ACC112 (cell line): ENCODE results near the gene BIN1.
A peak's percentile ranks its signal among the peaks of the same experiment; 100 is the strongest.

Source experiments
- H2AFZ ChIP-seq: fragments of 200-600 bp; sonication (generic); one replicate; pipeline ENCODE4 v1.6.0; 2017; ENCODE audit warnings: antibody characterized with exemption, low read length; ENCODE audit not compliant: unreplicated experiment
- H3K27ac ChIP-seq: fragments of 200-600 bp; sonication (generic); 2 replicates; pipeline ENCODE4 v1.5.1; 2014; ENCODE audit warnings: low read depth, mild to moderate bottlenecking, antibody characterized with exemption, low read length, moderate library complexity
- H3K27me3 ChIP-seq: fragments of 200-600 bp; sonication (generic); 2 replicates; pipeline ENCODE4 v1.6.1; 2014; ENCODE audit warnings: mild to moderate bottlenecking, antibody characterized with exemption, low read length, moderate library complexity, mixed read lengths; ENCODE audit not compliant: insufficient read depth
- H3K36me3 ChIP-seq: fragments of 200-600 bp; sonication (generic); 2 replicates; pipeline ENCODE4 v1.6.1; 2016; ENCODE audit warnings: mild to moderate bottlenecking, antibody characterized with exemption, low read length, moderate library complexity, mixed read lengths; ENCODE audit not compliant: insufficient read depth
- H3K4me1 ChIP-seq: fragments of 200-600 bp; sonication (generic); one replicate; pipeline ENCODE4 v1.6.1; 2016; ENCODE audit warnings: low read length, mixed read lengths; ENCODE audit not compliant: insufficient read depth, unreplicated experiment, control insufficient read depth
- H3K4me3 ChIP-seq: fragments of 200-600 bp; sonication (generic); 2 replicates; pipeline ENCODE4 v1.5.1; 2014; ENCODE audit warnings: mild to moderate bottlenecking, low read depth, low read length
- H3K79me2 ChIP-seq: fragments of 200-600 bp; sonication (generic); one replicate; pipeline ENCODE4 v1.6.0; 2016; ENCODE audit warnings: low read length; ENCODE audit not compliant: control insufficient read depth, unreplicated experiment, insufficient read depth

Gene BIN1

GRCh38 chr2:127065299-127065939 is 41.5 kb downstream of the BIN1 start:
- 0 out of 2 replicates have a peak, but pooled peaks cover 4% of the 10 kb centered on the region for H3K36me3 ChIP-seq
- peaks cover 6% of the 10 kb centered on the region for H3K79me2 ChIP-seq
- peaks cover 42% of the 10 kb centered on the region for H3K4me1 ChIP-seq
- H3K4me3 ChIP-seq = no peak overlapping the region
- peak overlapping the region; percentile 79 for H3K27ac ChIP-seq
- no peaks in the 10 kb centered on the region for H3K27me3 ChIP-seq
- no peak overlapping the region for H2AFZ ChIP-seq

- peaks cover 42% of the 10 kb centered on the region for H3K4me1 ChIP-seq
- no peak overlapping the region for H2AFZ ChIP-seq
- H3K79me2 ChIP-seq = peaks cover 6% of the 10 kb centered on the region
- 0 out of 2 replicates have a peak, but pooled peaks cover 4% of the 10 kb centered on the region for H3K36me3 ChIP-seq
- H3K27me3 ChIP-seq = no peaks in the 10 kb centered on the region
- H3K27ac ChIP-seq = peak overlapping the region; percentile 79
- no peak overlapping the region for H3K4me3 ChIP-seq
These were observed 42.2 kb downstream of the BIN1 start for GRCh38 chr2:127064642-127065250.

GRCh38 chr2:127063701-127064590 is 43.0 kb downstream of the BIN1 start:
- peaks cover 6% of the 10 kb centered on the region for H3K79me2 ChIP-seq
- no peak overlapping the region for H2AFZ ChIP-seq
- H3K4me1 ChIP-seq = peaks cover 42% of the 10 kb centered on the region
- 0 out of 2 replicates have a peak, but pooled peaks cover 4% of the 10 kb centered on the region for H3K36me3 ChIP-seq
- H3K27ac ChIP-seq = peak overlapping the region; percentile 79
- H3K27me3 ChIP-seq = no peaks in the 10 kb centered on the region
- H3K4me3 ChIP-seq = no peak overlapping the region

- H2AFZ ChIP-seq = no peak overlapping the region
- H3K36me3 ChIP-seq = 0 out of 2 replicates have a peak, but pooled peaks cover 4% of the 10 kb centered on the region
- H3K27me3 ChIP-seq = no peaks in the 10 kb centered on the region
- H3K4me3 ChIP-seq = no peak overlapping the region
- H3K79me2 ChIP-seq = peaks cover 6% of the 10 kb centered on the region
- no peak overlapping the region for H3K27ac ChIP-seq
- H3K4me1 ChIP-seq = peaks cover 30% of the 10 kb centered on the region
These were observed 45.3 kb downstream of the BIN1 start for GRCh38 chr2:127061375-127062273.

- H2AFZ ChIP-seq = no peak overlapping the region
- no peak overlapping the region for H3K27ac ChIP-seq
- peaks cover 2% of the 10 kb centered on the region for H3K79me2 ChIP-seq
- no peak overlapping the region for H3K4me3 ChIP-seq
- 0 out of 2 replicates have a peak, but pooled peaks cover 4% of the 10 kb centered on the region for H3K36me3 ChIP-seq
- H3K27me3 ChIP-seq = no peaks in the 10 kb centered on the region
- peaks cover 17% of the 10 kb centered on the region for H3K4me1 ChIP-seq
These were observed 46.5 kb downstream of the BIN1 start for GRCh38 chr2:127060264-127060945.

GRCh38 chr2:127059559-127059958 is 47.4 kb downstream of the BIN1 start:
- Histone ChIP-seq H3K27ac (no peak overlapping the region), H3K36me3 (0 out of 2 replicates have a peak, but pooled peaks cover 4% of the 10 kb centered on the region)

GRCh38 chr2:127058954-127059252 is 48.1 kb downstream of the BIN1 start:
- Histone ChIP-seq H3K79me2 (no peaks in the 10 kb centered on the region), H3K4me1 (peaks cover 4% of the 10 kb centered on the region), H3K27ac (no peak overlapping the region), H3K36me3 (0 out of 2 replicates have a peak, but pooled peaks cover 4% of the 10 kb centered on the region), H3K27me3 (no peaks in the 10 kb centered on the region), H3K4me3 (no peak overlapping the region), H2AFZ (no peak overlapping the region)

More at GRCh38 chr2:127059559-127059958, 47.4 kb downstream of the BIN1 start:
- Histone ChIP-seq H3K4me1 (peaks cover 11% of the 10 kb centered on the region), H3K79me2 (no peaks in the 10 kb centered on the region), H3K27me3 (no peaks in the 10 kb centered on the region), H3K4me3 (no peak overlapping the region), H2AFZ (no peak overlapping the region)

- H3K4me1 ChIP-seq = peaks cover 4% of the 10 kb centered on the region
- H3K4me3 ChIP-seq = no peak overlapping the region
- no peaks in the 10 kb centered on the region for H3K79me2 ChIP-seq
- H2AFZ ChIP-seq = no peak overlapping the region
- no peak overlapping the region for H3K27ac ChIP-seq
- H3K36me3 ChIP-seq = 0 out of 2 replicates have a peak, but pooled peaks cover 4% of the 10 kb centered on the region
- no peaks in the 10 kb centered on the region for H3K27me3 ChIP-seq
These were observed 48.6 kb downstream of the BIN1 start for GRCh38 chr2:127058246-127058953.
